ENCODE results near the gene CCDC92.

DNA sequence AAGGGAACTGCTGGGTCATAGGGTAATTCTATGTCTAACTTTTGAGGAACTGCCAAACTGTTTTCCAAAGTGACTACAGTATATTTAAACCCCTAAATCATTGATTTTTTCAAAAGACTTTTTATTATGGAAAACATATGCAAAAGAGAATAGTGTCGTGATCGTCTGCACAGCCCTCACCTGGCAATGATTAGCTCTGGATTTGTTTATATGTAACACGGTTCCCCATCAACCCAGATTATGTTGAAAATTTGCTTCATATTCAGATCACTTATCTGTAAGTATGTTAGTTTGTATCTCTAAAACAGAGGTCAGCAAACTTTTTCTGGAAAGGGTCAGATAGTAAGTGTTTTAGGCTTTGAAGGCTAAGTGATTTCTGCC lies 52.7 kb downstream of the CCDC92 start:
- TF ChIP-seq EP300 (IDR thresholded peaks at IDR 0.05; ENCODE audit: low read depth) (no peak), POLR2A (IDR thresholded peaks at IDR 0.05) (no peak)
